Measurements from ENCODE around the gene MED12.

MED12 gene

DNA sequence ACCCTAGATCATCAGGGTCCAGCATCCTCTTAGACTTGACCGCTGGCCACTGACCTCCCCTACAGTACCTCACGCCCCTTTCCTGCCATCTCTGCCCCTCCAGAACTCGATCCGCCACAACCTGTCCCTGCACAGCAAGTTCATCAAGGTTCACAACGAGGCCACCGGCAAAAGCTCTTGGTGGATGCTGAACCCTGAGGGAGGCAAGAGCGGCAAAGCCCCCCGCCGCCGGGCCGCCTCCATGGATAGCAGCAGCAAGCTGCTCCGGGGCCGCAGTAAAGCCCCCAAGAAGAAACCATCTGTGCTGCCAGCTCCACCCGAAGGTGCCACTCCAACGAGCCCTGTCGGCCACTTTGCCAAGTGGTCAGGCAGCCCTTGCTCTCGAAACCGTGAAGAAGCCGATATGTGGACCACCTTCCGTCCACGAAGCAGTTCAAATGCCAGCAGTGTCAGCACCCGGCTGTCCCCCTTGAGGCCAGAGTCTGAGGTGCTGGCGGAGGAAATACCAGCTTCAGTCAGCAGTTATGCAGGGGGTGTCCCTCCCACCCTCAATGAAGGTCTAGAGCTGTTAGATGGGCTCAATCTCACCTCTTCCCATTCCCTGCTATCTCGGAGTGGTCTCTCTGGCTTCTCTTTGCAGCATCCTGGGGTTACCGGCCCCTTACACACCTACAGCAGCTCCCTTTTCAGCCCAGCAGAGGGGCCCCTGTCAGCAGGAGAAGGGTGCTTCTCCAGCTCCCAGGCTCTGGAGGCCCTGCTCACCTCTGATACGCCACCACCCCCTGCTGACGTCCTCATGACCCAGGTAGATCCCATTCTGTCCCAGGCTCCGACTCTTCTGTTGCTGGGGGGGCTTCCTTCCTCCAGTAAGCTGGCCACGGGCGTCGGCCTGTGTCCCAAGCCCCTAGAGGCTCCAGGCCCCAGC lies 17.6 kb upstream of the MED12 start:
- Histone ChIP-seq H3K4me1 (ENCODE audit: insufficient read depth, poor library complexity, severe bottlenecking) (no peaks in the 10 kb centered on the region), H3K27ac (ENCODE audit: poor library complexity, severe bottlenecking) (no peak overlapping the region), H3K9me3 (ENCODE audit: severe bottlenecking) (no peaks in the 10 kb centered on the region), H3K4me3 (ENCODE audit: severe bottlenecking) (no peak overlapping the region), H3K36me3 (ENCODE audit: low read depth) (no peaks in the 10 kb centered on the region), H3K27me3 (ENCODE audit: insufficient read depth, poor library complexity, severe bottlenecking) (no peaks in the 10 kb centered on the region)
- no peak for TF ChIP-seq CTCF (IDR thresholded peaks at IDR 0.05; ENCODE audit: poor library complexity, severe bottlenecking)
- no peak for ATAC-seq (ENCODE audit: low read depth)
- no peak for DNase-seq (ENCODE audit: low spot score)

GRCh38 chrX:71102292-71102691 lies 16.1 kb upstream of the MED12 start:
- no peak overlapping the region for H3K27ac ChIP-seq (ENCODE audit: poor library complexity, severe bottlenecking)
- ATAC-seq (ENCODE audit: low read depth) (no peak), DNase-seq (ENCODE audit: low spot score) (no peak)
- H3K9me3 ChIP-seq (ENCODE audit: severe bottlenecking) = no peaks in the 10 kb centered on the region
- H3K27me3 ChIP-seq (ENCODE audit: insufficient read depth, poor library complexity, severe bottlenecking) = no peaks in the 10 kb centered on the region
- no peaks in the 10 kb centered on the region for H3K36me3 ChIP-seq (ENCODE audit: low read depth)
- H3K4me3 ChIP-seq (ENCODE audit: severe bottlenecking) = no peak overlapping the region
- H3K4me1 ChIP-seq (ENCODE audit: insufficient read depth, poor library complexity, severe bottlenecking) = no peaks in the 10 kb centered on the region
- no peak for TF ChIP-seq CTCF (IDR thresholded peaks at IDR 0.05; ENCODE audit: poor library complexity, severe bottlenecking)

- no peak overlapping the region for H3K4me3 ChIP-seq (ENCODE audit: severe bottlenecking)
- no peaks in the 10 kb centered on the region for H3K27me3 ChIP-seq (ENCODE audit: insufficient read depth, poor library complexity, severe bottlenecking)
- H3K9me3 ChIP-seq (ENCODE audit: severe bottlenecking) = no peaks in the 10 kb centered on the region
- no peak overlapping the region for H3K27ac ChIP-seq (ENCODE audit: poor library complexity, severe bottlenecking)
- no peak for DNase-seq (ENCODE audit: low spot score)
- no peak for TF ChIP-seq CTCF (IDR thresholded peaks at IDR 0.05; ENCODE audit: poor library complexity, severe bottlenecking)
- ATAC-seq (ENCODE audit: low read depth) = no peak
- no peaks in the 10 kb centered on the region for H3K4me1 ChIP-seq (ENCODE audit: insufficient read depth, poor library complexity, severe bottlenecking)
- H3K36me3 ChIP-seq (ENCODE audit: low read depth) = no peaks in the 10 kb centered on the region
Measured at GRCh38 chrX:71103110-71103983, 15.0 kb upstream of the MED12 start.

- no peak for TF ChIP-seq CTCF (IDR thresholded peaks at IDR 0.05; ENCODE audit: poor library complexity, severe bottlenecking)
- DNase-seq (ENCODE audit: low spot score) (no peak), ATAC-seq (ENCODE audit: low read depth) (no peak)
- Histone ChIP-seq H3K4me3 (ENCODE audit: severe bottlenecking) (no peak overlapping the region), H3K27me3 (ENCODE audit: insufficient read depth, poor library complexity, severe bottlenecking) (no peaks in the 10 kb centered on the region), H3K36me3 (ENCODE audit: low read depth) (no peaks in the 10 kb centered on the region), H3K4me1 (ENCODE audit: insufficient read depth, poor library complexity, severe bottlenecking) (no peaks in the 10 kb centered on the region), H3K9me3 (ENCODE audit: severe bottlenecking) (no peaks in the 10 kb centered on the region), H3K27ac (ENCODE audit: poor library complexity, severe bottlenecking) (no peak overlapping the region)
Measured at GRCh38 chrX:71105628-71106027, 12.8 kb upstream of the MED12 start.

Data from RWPE2 (cell line).